ENCODE measurements around the gene CTSG. TPM values are rescaled to one million over a fixed set of nuclear protein-coding genes. Genes with fewer than 3 reads are reported as not detected.
"Not testable (repeated sequence)": the region's sequence is repeated elsewhere in the genome, so short reads cannot be mapped to it uniquely, and the experiment has no call there.

Gene CTSG
- total RNA-seq, 4 donors from 2014 or later = 1.1 to 24.4 TPM; not detected in 2

DNA sequence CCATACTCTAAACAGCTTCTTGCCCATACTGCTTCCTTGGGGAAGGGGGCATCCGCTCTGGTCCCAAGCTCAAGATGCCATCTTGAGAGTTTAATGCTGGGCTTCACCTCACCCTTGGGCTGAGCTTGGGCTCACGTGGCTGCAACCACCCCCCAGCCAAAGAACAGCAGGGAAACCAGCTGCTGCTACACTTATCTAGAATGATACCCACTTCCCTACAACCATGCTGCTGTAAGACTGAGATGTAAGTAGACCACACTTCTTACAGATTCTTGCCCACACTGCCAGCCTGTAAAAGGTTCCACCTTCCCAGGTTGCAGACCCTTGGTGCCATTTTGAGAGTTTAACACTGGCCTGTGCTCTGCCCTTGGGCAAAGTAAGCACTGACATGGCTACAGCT lies 9.7 kb downstream of the CTSG start:
- Histone ChIP-seq H3K4me3 (no peak overlapping the region), H3K9me3 (peaks cover 0 to 8% (median 0%) of the 10 kb centered on the region in 3 donors), H3K4me1 (no peaks in the 10 kb centered on the region), H3K27me3 (no peaks in the 10 kb centered on the region), H3K36me3 (no peaks in the 10 kb centered on the region), H3K27ac (no peak overlapping the region)
- TF ChIP-seq, protein P1, sequence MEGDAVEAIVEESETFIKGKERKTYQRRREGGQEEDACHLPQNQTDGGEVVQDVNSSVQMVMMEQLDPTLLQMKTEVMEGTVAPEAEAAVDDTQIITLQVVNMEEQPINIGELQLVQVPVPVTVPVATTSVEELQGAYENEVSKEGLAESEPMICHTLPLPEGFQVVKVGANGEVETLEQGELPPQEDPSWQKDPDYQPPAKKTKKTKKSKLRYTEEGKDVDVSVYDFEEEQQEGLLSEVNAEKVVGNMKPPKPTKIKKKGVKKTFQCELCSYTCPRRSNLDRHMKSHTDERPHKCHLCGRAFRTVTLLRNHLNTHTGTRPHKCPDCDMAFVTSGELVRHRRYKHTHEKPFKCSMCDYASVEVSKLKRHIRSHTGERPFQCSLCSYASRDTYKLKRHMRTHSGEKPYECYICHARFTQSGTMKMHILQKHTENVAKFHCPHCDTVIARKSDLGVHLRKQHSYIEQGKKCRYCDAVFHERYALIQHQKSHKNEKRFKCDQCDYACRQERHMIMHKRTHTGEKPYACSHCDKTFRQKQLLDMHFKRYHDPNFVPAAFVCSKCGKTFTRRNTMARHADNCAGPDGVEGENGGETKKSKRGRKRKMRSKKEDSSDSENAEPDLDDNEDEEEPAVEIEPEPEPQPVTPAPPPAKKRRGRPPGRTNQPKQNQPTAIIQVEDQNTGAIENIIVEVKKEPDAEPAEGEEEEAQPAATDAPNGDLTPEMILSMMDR (IDR thresholded peaks at IDR 0.05) = no peak
- no peak for TF ChIP-seq POLR2A (IDR thresholded peaks at IDR 0.05)
- no peak for DNase-seq
- intact Hi-C loops (cut with DNase I) = no loop called here
- 38 to 100% methylated on average over 1 of the region's 2 CpGs for WGBS, 2 donors

DNA sequence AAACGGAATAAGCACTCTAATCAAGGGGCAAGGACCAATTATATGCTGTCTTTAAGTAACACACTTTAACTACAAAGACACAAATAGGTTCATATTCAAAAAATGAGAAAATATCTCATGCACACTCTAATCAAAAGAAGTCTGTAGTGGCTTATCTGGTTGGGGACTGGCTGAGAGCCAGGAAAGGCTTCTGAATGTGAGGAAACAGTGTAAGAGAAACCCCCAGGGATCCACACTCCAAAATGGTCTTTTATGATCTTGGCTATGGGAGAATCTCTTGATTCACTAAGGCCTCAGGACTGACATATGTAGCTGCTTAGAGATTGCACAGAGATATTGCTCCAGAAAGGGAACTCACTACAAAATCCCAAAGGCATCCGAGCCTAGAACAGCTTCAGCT lies 10.3 kb downstream of the CTSG start:
- Histone ChIP-seq H3K9me3 (peaks cover 0 to 8% (median 0%) of the 10 kb centered on the region in 3 donors), H3K4me3 (no peak overlapping the region), H3K27ac (no peak overlapping the region), H3K36me3 (no peaks in the 10 kb centered on the region), H3K4me1 (no peaks in the 10 kb centered on the region), H3K27me3 (no peaks in the 10 kb centered on the region)
- 56 to 58% methylated on average over 1 to 2 of the region's 2 CpGs for WGBS, 2 donors
- TF ChIP-seq, protein P1 (IDR thresholded peaks at IDR 0.05) = no peak
- TF ChIP-seq POLR2A (IDR thresholded peaks at IDR 0.05) = no peak
- intact Hi-C loops (cut with DNase I) = no loop called here
- DNase-seq = no peak

DNA sequence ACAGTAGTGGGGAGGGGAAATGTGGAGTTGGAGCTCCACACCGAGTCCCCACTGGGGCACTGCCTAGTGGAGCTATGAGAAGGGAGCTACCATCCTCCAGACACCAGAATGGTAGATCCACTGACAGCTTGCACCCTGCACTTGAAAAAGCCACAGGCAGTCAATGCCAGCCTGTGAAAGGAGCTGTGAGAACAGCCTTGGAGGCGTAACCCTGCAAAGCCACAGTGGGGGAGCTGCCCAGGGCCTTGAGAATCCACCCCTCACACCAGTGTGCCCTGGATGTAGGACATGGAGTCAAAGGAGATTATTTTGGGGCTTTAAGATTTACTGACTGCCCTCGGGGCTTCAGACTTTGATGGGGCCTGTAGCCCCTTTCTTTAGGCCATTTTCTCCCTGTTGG lies 12.5 kb downstream of the CTSG start:
- Histone ChIP-seq H3K27ac (no peak overlapping the region), H3K4me3 (no peak overlapping the region), H3K9me3 (peaks cover 0 to 8% (median 0%) of the 10 kb centered on the region in 3 donors), H3K4me1 (no peaks in the 10 kb centered on the region), H3K36me3 (no peaks in the 10 kb centered on the region), H3K27me3 (no peaks in the 10 kb centered on the region)
- intact Hi-C loops (cut with DNase I) = no loop called here
- TF ChIP-seq POLR2A (IDR thresholded peaks at IDR 0.05) = no peak
- no peak for DNase-seq
- 36 to 47% methylated on average over 2 of the region's 3 CpGs for WGBS, 2 donors

DNA sequence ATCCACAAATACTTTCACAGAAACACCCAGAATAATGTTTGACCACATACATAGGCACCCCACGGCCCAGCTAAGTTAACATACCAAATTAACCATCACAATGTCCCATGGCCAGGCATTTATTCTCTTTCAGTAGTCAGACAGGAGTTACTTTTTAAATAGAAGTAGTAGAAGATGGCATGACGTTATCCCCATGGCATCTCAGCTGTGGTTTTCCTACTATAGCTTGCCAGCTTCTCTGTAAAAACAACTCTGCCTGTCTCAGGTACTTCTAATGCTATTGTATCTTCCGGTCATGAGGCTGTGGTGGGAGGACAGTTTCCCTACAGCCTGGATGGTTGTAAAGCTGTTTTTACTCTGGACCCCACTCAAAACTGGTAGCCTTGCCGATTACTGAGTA lies 19.3 kb downstream of the CTSG start:
- whole genome bisulfite sequencing, 2 donors = 38 to 48% methylated on average over 4 of the region's 4 CpGs
- intact Hi-C loops (cut with DNase I) = no loop called here
- Histone ChIP-seq H3K4me3 (no peak overlapping the region), H3K4me1 (no peaks in the 10 kb centered on the region), H3K27me3 (no peaks in the 10 kb centered on the region), H3K9me3 (no peaks in the 10 kb centered on the region), H3K27ac (no peak overlapping the region), H3K36me3 (no peaks in the 10 kb centered on the region)
- TF ChIP-seq POLR2A (IDR thresholded peaks at IDR 0.05) = no peak
- TF ChIP-seq, protein P1 (IDR thresholded peaks at IDR 0.05) = no peak
- no peak for DNase-seq

DNA sequence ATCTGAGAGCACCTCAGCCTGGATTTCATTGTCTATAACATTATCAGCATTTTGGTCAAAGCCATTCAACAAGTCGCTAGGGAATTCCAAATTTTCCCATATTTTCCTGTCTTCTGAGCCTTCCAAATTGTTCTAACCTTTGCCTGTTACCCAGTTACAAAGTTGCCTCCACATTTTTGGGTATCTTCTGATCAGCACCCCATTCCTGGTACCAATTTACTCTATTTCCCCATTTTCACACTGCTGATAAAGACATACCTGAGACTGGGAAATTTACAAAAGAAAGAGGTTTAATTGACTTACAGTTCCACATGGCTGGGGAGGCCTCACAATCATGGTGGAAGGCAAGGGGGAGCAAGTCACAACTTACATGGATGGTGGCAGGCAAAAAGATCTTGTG lies 27.0 kb downstream of the CTSG start:
- DNase-seq; intact Hi-C loops (cut with DNase I); H3K4me3 ChIP-seq; H3K27ac ChIP-seq; H3K4me1 ChIP-seq; H3K36me3 ChIP-seq; H3K27me3 ChIP-seq: not testable (repeated sequence)
- 29 to 36% methylated on average over 1 of the region's 1 CpG for WGBS, 2 donors
- H3K9me3 ChIP-seq = peaks cover 0 to 14% (median 7%) of the 10 kb centered on the region in 3 donors

DNA sequence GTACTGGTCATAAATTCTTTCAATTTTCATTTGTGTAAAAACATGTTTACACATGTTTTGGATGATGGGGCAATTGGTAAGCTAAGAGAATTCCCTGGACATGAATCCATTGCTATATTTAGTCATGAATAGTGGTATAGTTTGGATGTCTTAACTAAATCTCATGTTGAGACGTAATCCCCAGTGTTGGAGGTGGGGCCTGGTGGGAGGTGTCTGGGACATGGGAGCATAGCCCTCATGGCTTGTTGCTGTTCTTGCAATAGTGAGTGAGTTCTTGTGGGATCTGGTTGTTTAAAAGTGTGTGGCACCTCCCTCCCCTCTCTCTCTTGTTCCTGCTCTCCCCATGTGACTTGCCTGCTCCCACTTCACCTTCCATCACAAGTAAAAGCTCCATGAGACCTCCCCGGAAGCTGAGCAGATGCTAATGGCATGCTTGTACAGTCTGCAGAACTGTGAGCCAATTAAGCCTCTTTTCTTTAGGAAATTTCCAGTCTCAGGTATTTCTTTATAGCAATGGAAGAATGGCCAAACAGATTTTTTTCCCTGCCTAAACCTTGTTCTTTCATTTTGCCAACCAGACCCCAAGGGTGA lies 33.6 kb downstream of the CTSG start:
- H3K27ac ChIP-seq = no peak overlapping the region
- TF ChIP-seq, protein P1 (IDR thresholded peaks at IDR 0.05) = no peak
- TF ChIP-seq POLR2A (IDR thresholded peaks at IDR 0.05) = no peak
- peaks cover 0 to 5% (median 5%) of the 10 kb centered on the region in 3 donors for H3K9me3 ChIP-seq
- H3K4me1 ChIP-seq = no peaks in the 10 kb centered on the region
- no peak for DNase-seq
- no peak overlapping the region for H3K4me3 ChIP-seq
- H3K27me3 ChIP-seq = peaks cover 0 to 4% (median 0%) of the 10 kb centered on the region in 4 donors
- 43 to 67% methylated on average over 2 of the region's 2 CpGs for WGBS, 2 donors
- H3K36me3 ChIP-seq = no peaks in the 10 kb centered on the region
- intact Hi-C loops (cut with DNase I) = no loop called here
